GM12891 (cell line): ENCODE measurements around the gene DNM3.
A peak's percentile ranks its signal among the peaks of the same experiment; 100 is the strongest.

Experiments used
- DNase-seq: peaks from one replicate; pipeline ENCODE4 v3.0.0; 2011; ENCODE audit warnings: low spot score; ENCODE audit not compliant: insufficient read length
- FAIRE-seq: peaks from 2 replicates; lab custom pipeline; 2011; peaks lifted over from hg19 to GRCh38; lab: Jason Lieb, UNC
- PAX5 ChIP-seq: IDR thresholded peaks from 2 replicates; pipeline ENCODE4 v1.6.1; 2011; ENCODE audit warnings: low read length, moderate library complexity, mild to moderate bottlenecking; ENCODE audit not compliant: insufficient read depth, severe bottlenecking
- POLR2A ChIP-seq: IDR thresholded peaks from 2 replicates; pipeline ENCODE4 v1.6.1; 2011; ENCODE audit warnings: low read depth, low read length, control low read depth
- POLR2AphosphoS5 ChIP-seq: IDR thresholded peaks from 2 replicates; pipeline ENCODE4 v1.6.1; 2011; ENCODE audit warnings: low read depth, low read length, control low read depth
- POU2F2 ChIP-seq: IDR thresholded peaks from 2 replicates; pipeline ENCODE4 v1.6.1; 2011; ENCODE audit warnings: low read depth, mild to moderate bottlenecking, control low read depth, low read length, moderate library complexity
- SPI1 ChIP-seq: IDR thresholded peaks from 2 replicates; pipeline ENCODE4 v1.6.1; 2011; ENCODE audit warnings: low read depth, low read length, control low read depth
- TAF1 ChIP-seq: IDR thresholded peaks from 2 replicates; pipeline ENCODE4 v1.6.1; 2011; ENCODE audit warnings: low read depth, low read length, control low read depth

The DNM3 gene

GRCh38 chr1:171867236-171867635 is 25.9 kb downstream of the DNM3 start:
- TF ChIP-seq SPI1 (no peak), PAX5 (no peak), TAF1 (no peak), POU2F2 (no peak), POLR2A (no peak), POLR2AphosphoS5 (no peak)
- DNase-seq (no peak), FAIRE-seq (no peak)

- FAIRE-seq (no peak), DNase-seq (no peak)
- TF ChIP-seq SPI1 (no peak), PAX5 (no peak), POLR2A (no peak), POU2F2 (no peak), TAF1 (no peak), POLR2AphosphoS5 (no peak)
These were observed 27.0 kb downstream of the DNM3 start for GRCh38 chr1:171868217-171868803.

DNA sequence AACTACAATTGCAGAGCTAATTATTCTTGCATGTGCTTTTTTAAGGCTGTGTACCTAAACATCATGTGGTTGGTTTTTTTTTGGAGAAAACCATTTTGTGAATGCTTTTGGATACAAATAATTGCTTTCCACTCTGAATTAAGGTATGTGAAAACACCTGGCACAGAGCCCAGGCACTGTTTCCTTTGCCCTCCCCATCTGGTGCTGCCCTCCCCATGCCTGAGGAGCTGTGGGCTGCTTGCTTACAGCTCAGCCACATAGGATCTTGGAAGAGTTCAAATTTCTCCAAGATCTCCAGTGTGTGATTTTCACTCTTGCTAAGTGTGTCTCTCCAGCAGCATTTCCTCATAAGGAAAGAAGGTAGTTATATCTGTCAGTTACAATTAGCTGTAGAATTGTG is 27.8 kb downstream of the DNM3 start:
- DNase-seq = no peak
- no peak for FAIRE-seq
- TF ChIP-seq PAX5 (no peak), SPI1 (no peak), POLR2AphosphoS5 (no peak), POU2F2 (no peak), TAF1 (no peak), POLR2A (no peak)

DNA sequence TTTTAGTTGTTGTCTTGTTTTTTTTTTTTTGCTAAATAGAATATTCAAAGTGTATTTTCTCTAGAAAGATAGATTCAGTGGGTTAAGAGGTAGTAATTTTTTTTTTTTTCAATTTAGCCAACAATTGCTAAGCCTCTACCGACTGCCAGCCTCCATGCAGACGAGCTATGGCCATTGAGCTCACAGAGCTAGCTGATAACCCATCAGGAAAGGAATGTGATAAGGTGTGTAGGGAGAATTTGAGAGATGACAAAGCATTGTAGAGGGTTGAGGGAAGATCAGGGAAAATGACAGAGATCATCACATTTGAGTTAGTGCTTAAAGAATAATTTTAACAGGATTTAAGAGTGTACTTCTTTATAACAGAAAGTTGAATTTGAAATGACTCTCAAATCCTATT is 30.6 kb downstream of the DNM3 start:
- FAIRE-seq (no peak), DNase-seq (no peak)
- TF ChIP-seq POU2F2 = no peak
- TF ChIP-seq SPI1 = no peak
- no peak for TF ChIP-seq POLR2AphosphoS5
- TF ChIP-seq POLR2A = no peak
- no peak for TF ChIP-seq PAX5

GRCh38 chr1:171872430-171872829 is 31.1 kb downstream of the DNM3 start:
- no peak for DNase-seq
- no peak for FAIRE-seq
- TF ChIP-seq POLR2AphosphoS5 = no peak
- TF ChIP-seq POU2F2 = no peak
- TF ChIP-seq SPI1 = no peak
- no peak for TF ChIP-seq PAX5
- TF ChIP-seq POLR2A = no peak
- TF ChIP-seq TAF1 = no peak

GRCh38 chr1:171873664-171874063 is 32.4 kb downstream of the DNM3 start:
- FAIRE-seq = no peak

GRCh38 chr1:171877701-171878100 is 36.4 kb downstream of the DNM3 start:
- DNase-seq = peak; percentile 5
- peak; percentile 28 for FAIRE-seq
- TF ChIP-seq PAX5 (no peak), TAF1 (no peak), SPI1 (no peak), POU2F2 (no peak), POLR2AphosphoS5 (no peak), POLR2A (no peak)

More at GRCh38 chr1:171873664-171874063, 32.4 kb downstream of the DNM3 start:
- DNase-seq = no peak
- TF ChIP-seq PAX5 = no peak

DNA sequence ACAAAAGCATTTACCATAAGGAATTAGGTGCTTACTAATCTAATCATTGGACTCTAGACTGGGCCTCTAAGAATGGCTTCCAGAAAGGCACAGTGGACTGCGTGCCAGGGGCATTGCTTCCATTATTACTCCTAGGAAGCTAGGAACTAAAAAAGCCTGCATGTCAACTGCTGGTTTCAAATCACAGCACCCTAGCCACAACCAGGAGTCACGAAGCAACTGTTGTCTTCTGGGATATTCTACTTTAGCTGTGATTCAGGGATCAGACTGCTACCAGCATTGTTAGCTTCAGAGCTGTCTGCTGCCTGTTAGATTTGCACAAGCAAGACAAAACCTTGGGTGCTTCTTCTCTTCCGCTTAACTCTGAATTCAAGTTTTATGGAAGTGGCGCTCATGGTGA is 38.3 kb downstream of the DNM3 start:
- TF ChIP-seq POLR2A (no peak), POU2F2 (no peak), PAX5 (no peak), SPI1 (no peak), TAF1 (no peak), POLR2AphosphoS5 (no peak)
- FAIRE-seq = no peak
- no peak for DNase-seq

DNA sequence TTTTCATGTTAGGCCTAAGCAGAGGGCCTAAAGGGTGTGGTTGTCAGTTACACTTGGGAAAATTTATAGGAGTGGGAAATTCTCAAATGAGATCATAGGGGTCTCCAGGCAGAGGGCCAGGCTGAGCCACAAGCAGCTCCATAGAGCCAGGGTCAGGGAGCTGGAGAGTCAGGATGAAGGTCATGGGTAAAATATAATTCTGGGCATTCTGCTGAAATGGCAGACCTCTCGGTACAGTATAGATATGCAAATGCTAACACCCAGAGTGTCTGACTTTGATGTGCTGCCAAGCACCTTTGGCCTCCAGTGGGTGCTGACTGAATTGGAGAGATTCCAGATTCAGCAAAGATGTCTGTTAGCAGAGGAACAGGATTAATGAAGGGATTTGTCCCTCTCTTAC is 40.1 kb downstream of the DNM3 start:
- no peak for FAIRE-seq
- TF ChIP-seq POLR2AphosphoS5 = no peak
- no peak for TF ChIP-seq POLR2A
- TF ChIP-seq PAX5 = no peak
- no peak for TF ChIP-seq POU2F2
- no peak for TF ChIP-seq TAF1
- no peak for DNase-seq

- DNase-seq (no peak), FAIRE-seq (peak; percentile 16)
- TF ChIP-seq POLR2A (no peak), SPI1 (no peak), PAX5 (peak; percentile 76), POU2F2 (no peak)
These were observed 42.6 kb downstream of the DNM3 start for GRCh38 chr1:171883849-171884248.

DNA sequence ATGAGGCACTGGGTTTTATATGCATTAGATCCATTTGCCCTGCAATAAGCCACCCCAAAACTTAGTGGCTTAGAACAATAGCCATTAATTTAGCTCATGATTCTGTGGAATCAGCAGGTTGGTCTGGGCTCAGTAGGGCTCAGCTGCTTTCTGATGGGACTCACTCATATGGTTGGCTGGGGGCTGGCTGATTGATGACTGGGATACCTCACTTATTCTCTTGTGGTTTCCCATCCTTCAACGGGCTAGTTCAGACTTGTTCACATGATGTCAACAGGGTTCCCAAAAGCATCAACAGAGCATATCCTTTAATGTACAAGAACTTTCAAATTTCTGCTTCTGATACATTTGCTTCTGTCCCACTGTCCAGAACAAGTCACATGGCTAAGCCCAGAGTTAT is 43.2 kb downstream of the DNM3 start:
- TF ChIP-seq POU2F2 = no peak
- TF ChIP-seq PAX5 = no peak
- no peak for TF ChIP-seq TAF1
- no peak for TF ChIP-seq POLR2AphosphoS5
- TF ChIP-seq SPI1 = no peak
- no peak for TF ChIP-seq POLR2A
- FAIRE-seq = peak; percentile 68
- no peak for DNase-seq
